HepG2 (cell line): ENCODE data around the gene PLXNB2. TPM values are rescaled to one million over a fixed set of nuclear protein-coding genes. Genes with fewer than 3 reads are reported as not detected.
A peak's percentile ranks its signal among the peaks of the same experiment; 100 is the strongest.

Source experiments
- BCL3 ChIP-seq: sonication (generic); formaldehyde crosslinking; IDR thresholded peaks from 2 replicates; pipeline ENCODE4 v1.5.1; 2020; ENCODE audit warnings: mild to moderate bottlenecking, missing genetic modification reagents, moderate library complexity
- HMGXB4 ChIP-seq, 2 experiments: sonication (generic) in 1 of 2; formaldehyde crosslinking in 1 of 2; IDR thresholded peaks; 2 replicates each; pipeline versions ENCODE4 v1.4.0 to v1.6.1; 2018 to 2020; ENCODE audit warnings: missing genetic modification reagents in 2 of 2, borderline replicate concordance in 1 of 2, low read depth in 1 of 2, mild to moderate bottlenecking in 1 of 2, missing biosample characterization in 1 of 2
- HNRNPL ChIP-seq: fragments of 200-400 bp; formaldehyde crosslinking; IDR thresholded peaks from 2 replicates; pipeline ENCODE4 v1.6.1; 2017; ENCODE audit warnings: mild to moderate bottlenecking, low read depth, low read length
- KAT8 ChIP-seq: IDR thresholded peaks from 2 replicates; pipeline ENCODE4 v1.6.1; 2016; ENCODE audit warnings: missing genetic modification reagents, missing compliant biosample characterization
- MXI1 ChIP-seq: IDR thresholded peaks from 3 replicates; pipeline ENCODE4 v1.6.1; 2012; ENCODE audit warnings: low read depth, low read length, inconsistent platforms, borderline replicate concordance
- PHB2 ChIP-seq: fragments of 450-650 bp; IDR thresholded peaks from 2 replicates; pipeline ENCODE4 v1.6.1; 2018; ENCODE audit not compliant: partially characterized antibody
- SKIL ChIP-seq: sonication (generic); formaldehyde crosslinking; IDR thresholded peaks from 2 replicates; pipeline ENCODE4 v1.8.0; 2022; ENCODE audit warnings: missing genetic modification reagents, mild to moderate bottlenecking, moderate library complexity, borderline replicate concordance
- SMARCE1 ChIP-seq: fragments of 450-650 bp; IDR thresholded peaks from 2 replicates; pipeline ENCODE4 v1.6.1; 2017; ENCODE audit warnings: borderline replicate concordance
- SRSF1 ChIP-seq: fragments of 200-400 bp; formaldehyde crosslinking; optimal IDR thresholded peaks from 2 replicates; pipeline ENCODE3; 2017; ENCODE audit warnings: mild to moderate bottlenecking, low read depth, low read length, moderate library complexity
- U2AF1 ChIP-seq: fragments of 200-400 bp; formaldehyde crosslinking; optimal IDR thresholded peaks from 2 replicates; pipeline ENCODE3; 2017; ENCODE audit warnings: mild to moderate bottlenecking, low read depth, low read length
- XRCC5 ChIP-seq: fragments of 200-400 bp; formaldehyde crosslinking; optimal IDR thresholded peaks from 2 replicates; pipeline ENCODE3; 2017; ENCODE audit warnings: mild to moderate bottlenecking, low read length
- ZFP36L2 ChIP-seq: sonication (generic); formaldehyde crosslinking; IDR thresholded peaks from 2 replicates; pipeline ENCODE4 v1.4.0; 2020; ENCODE audit warnings: missing genetic modification reagents
- ZKSCAN5 ChIP-seq: sonication (generic); formaldehyde crosslinking; IDR thresholded peaks from 2 replicates; pipeline ENCODE4 v1.5.1; 2020; ENCODE audit warnings: mild to moderate bottlenecking, missing genetic modification reagents
- ZNF264 ChIP-seq: sonication (generic); formaldehyde crosslinking; IDR thresholded peaks from 2 replicates; pipeline ENCODE4 v1.4.0; 2020; ENCODE audit warnings: missing genetic modification reagents
- ZNF569 ChIP-seq: sonication (generic); formaldehyde crosslinking; IDR thresholded peaks from 2 replicates; pipeline ENCODE4 v1.5.0; 2020; ENCODE audit warnings: mild to moderate bottlenecking, missing genetic modification reagents, moderate library complexity, borderline replicate concordance
- ZNF747 ChIP-seq: sonication (generic); formaldehyde crosslinking; IDR thresholded peaks from 2 replicates; pipeline ENCODE4 v1.8.1; 2023; ENCODE audit warnings: missing genetic modification reagents, mild to moderate bottlenecking, borderline replicate concordance
- ZNF772 ChIP-seq: sonication (generic); formaldehyde crosslinking; IDR thresholded peaks from 2 replicates; pipeline ENCODE4 v1.5.0; 2020; ENCODE audit warnings: mild to moderate bottlenecking, missing genetic modification reagents
- ZNF800 ChIP-seq: sonication (generic); formaldehyde crosslinking; IDR thresholded peaks from 2 replicates; pipeline ENCODE4 v1.4.0; 2020; ENCODE audit warnings: missing genetic modification reagents
- ZNF891 ChIP-seq: sonication (generic); formaldehyde crosslinking; IDR thresholded peaks from 2 replicates; pipeline ENCODE4 v1.5.0; 2020; ENCODE audit warnings: mild to moderate bottlenecking, missing genetic modification reagents
- polyA plus RNA-seq, 8 experiments: library from polyadenylated mRNA; depleted of rRNA in 3 of 8; stranded (reverse) in 7 of 8; unstranded in 1 of 8; fragments of >200 nt; fragmentation: Illumina TruSeq in 4 of 8; extraction: Trizol in 4 of 8; gene quantifications; 2 replicates each; pipeline versions ENCODE4 v1.2.1 to v1.2.3, GENCODE V29; 2011 to 2016; ENCODE audit warnings: low read depth in 4 of 8, missing spikeins in 1 of 8, mixed read lengths in 1 of 8; ENCODE audit not compliant: insufficient read depth in 1 of 8
- total RNA-seq, 5 experiments: library from RNA; depleted of rRNA; stranded (reverse); fragments of >200 nt; fragmentation: Illumina TruSeq; extraction: Trizol; gene quantifications; 2 replicates each; pipeline ENCODE4 v1.2.3, GENCODE V29; 2016; ENCODE audit warnings: low read depth in 1 of 5

Gene PLXNB2
- total and polyA plus RNA-seq, 2 of the 13 experiments (the other 11 are each of a cell fraction or from before 2014, with no cell fraction given) = 32.6 to 68.9 TPM

GRCh38 chr22:50252082-50253045 is 55.1 kb downstream of the PLXNB2 start (continued):
- 0 out of 4 replicates have a peak, but pooled peaks of 1 of the 2 experiments have one; percentile 17 for TF ChIP-seq HMGXB4 (CRISPR knock-in tag; IDR thresholded peaks at IDR 0.05; ENCODE audit: borderline replicate concordance in 1 of 2, low read depth in 1 of 2)
- TF ChIP-seq BCL3 (CRISPR knock-in tag) = no peak
- peak; percentile 44; the same call in 1 of the 3 replicates for TF ChIP-seq MXI1
- no peak for TF ChIP-seq KAT8
- no peak for TF ChIP-seq ZFP36L2 (CRISPR knock-in tag)
- no peak for TF ChIP-seq ZKSCAN5
- peak; percentile 42 for TF ChIP-seq SRSF1
- TF ChIP-seq PHB2 = no peak
- TF ChIP-seq ZNF772 (CRISPR knock-in tag) = 0 out of 2 replicates have a peak, but pooled peaks have one; percentile 15
- TF ChIP-seq ZNF264 (CRISPR knock-in tag) = no peak
- TF ChIP-seq ZNF569 (CRISPR knock-in tag) = no peak
- peak; percentile 24 for TF ChIP-seq XRCC5
- TF ChIP-seq ZNF747 (CRISPR knock-in tag) = no peak
- 0 out of 2 replicates have a peak, but pooled peaks have one; percentile 40 for TF ChIP-seq ZNF800
- TF ChIP-seq U2AF1 = peak; percentile 78
- no peak; the same call in 1 of the 2 replicates for TF ChIP-seq ZNF891
- TF ChIP-seq HNRNPL = peak; percentile 93
- TF ChIP-seq SKIL (CRISPR knock-in tag) = no peak
- no peak for TF ChIP-seq SMARCE1
